H9 (cell line): ENCODE measurements around the gene COL28A1. TPM values are rescaled to one million over a fixed set of nuclear protein-coding genes. Genes with fewer than 3 reads are reported as not detected.

Experiments used
- DNase-seq: peaks from one replicate; pipeline ENCODE4 v3.0.0-alpha.2; 2017
- H2AFZ ChIP-seq: one replicate; pipeline ENCODE4 v1.6.1; 2013; ENCODE audit warnings: mild to moderate bottlenecking, low read length, control low read depth, moderate library complexity
- H2AK5ac ChIP-seq: 2 replicates; pipeline ENCODE4 v1.6.1; 2013; ENCODE audit warnings: low read length, control low read depth, mixed read lengths; ENCODE audit not compliant: insufficient read length
- H2BK120ac ChIP-seq: one replicate; pipeline ENCODE4 v1.6.1; 2013; ENCODE audit warnings: low read depth, mild to moderate bottlenecking, low read length, control low read depth, inconsistent platforms; ENCODE audit not compliant: poor library complexity, severe bottlenecking
- H2BK12ac ChIP-seq: 2 replicates; pipeline ENCODE4 v1.6.1; 2013; ENCODE audit warnings: low read length, control low read depth, mixed read lengths, low read depth; ENCODE audit not compliant: insufficient read length
- H2BK15ac ChIP-seq: 2 replicates; pipeline ENCODE4 v1.6.1; 2013; ENCODE audit warnings: low read depth, low read length, control low read depth
- H2BK20ac ChIP-seq: one replicate; pipeline ENCODE4 v1.6.1; 2013; ENCODE audit warnings: low read depth, mild to moderate bottlenecking, low read length, control low read depth, inconsistent platforms; ENCODE audit not compliant: poor library complexity, severe bottlenecking
- H2BK5ac ChIP-seq: 2 replicates; pipeline ENCODE4 v1.6.1; 2013; ENCODE audit warnings: low read length, control low read depth, mixed read lengths; ENCODE audit not compliant: insufficient read length
- H3K14ac ChIP-seq: 2 replicates; pipeline ENCODE4 v1.6.1; 2013; ENCODE audit warnings: low read length, control low read depth; ENCODE audit not compliant: insufficient read depth
- H3K18ac ChIP-seq: 2 replicates; pipeline ENCODE4 v1.6.1; 2013; ENCODE audit warnings: low read depth, mild to moderate bottlenecking, mixed read lengths, low read length, control low read depth; ENCODE audit not compliant: insufficient read length
- H3K23ac ChIP-seq: 2 replicates; pipeline ENCODE4 v1.6.1; 2013; ENCODE audit warnings: low read length, control low read depth, mixed read lengths, low read depth; ENCODE audit not compliant: insufficient read length
- H3K23me2 ChIP-seq: 2 replicates; pipeline ENCODE4 v1.6.1; 2013; ENCODE audit warnings: low read depth, mild to moderate bottlenecking, mixed read lengths, low read length, control low read depth; ENCODE audit not compliant: insufficient read length, poor library complexity, severe bottlenecking
- H3K27ac ChIP-seq: 2 replicates; pipeline ENCODE4 v1.5.1; 2013; ENCODE audit warnings: low read length, control low read depth, mixed read lengths, low read depth; ENCODE audit not compliant: insufficient read length
- H3K27me3 ChIP-seq: 2 replicates; pipeline ENCODE4 v1.6.1; 2013; ENCODE audit warnings: low read length, control low read depth, inconsistent platforms; ENCODE audit not compliant: insufficient read depth
- H3K4ac ChIP-seq: 2 replicates; pipeline ENCODE4 v1.6.1; 2013; ENCODE audit warnings: low read depth, mild to moderate bottlenecking, control low read depth, inconsistent platforms, low read length, moderate library complexity
- H3K4me1 ChIP-seq: 2 replicates; pipeline ENCODE4 v1.6.1; 2013; ENCODE audit warnings: low read length, control low read depth, inconsistent platforms; ENCODE audit not compliant: insufficient read depth
- H3K4me2 ChIP-seq: 2 replicates; pipeline ENCODE4 v1.6.1; 2013; ENCODE audit warnings: low read length, control low read depth, mixed read lengths; ENCODE audit not compliant: insufficient read length, insufficient read depth
- H3K56ac ChIP-seq: 2 replicates; pipeline ENCODE4 v1.6.1; 2013; ENCODE audit warnings: low read depth, mild to moderate bottlenecking, mixed read lengths, low read length, control low read depth; ENCODE audit not compliant: insufficient read length
- H3K79me1 ChIP-seq: 2 replicates; pipeline ENCODE4 v1.6.1; 2013; ENCODE audit warnings: low read depth, mild to moderate bottlenecking, moderate library complexity, low read length, control low read depth, inconsistent platforms; ENCODE audit not compliant: insufficient read depth, poor library complexity, severe bottlenecking
- H3K79me2 ChIP-seq: 2 replicates; pipeline ENCODE4 v1.6.1; 2013; ENCODE audit warnings: low read length, control low read depth, inconsistent platforms; ENCODE audit not compliant: insufficient read depth
- H3K9ac ChIP-seq: 2 replicates; pipeline ENCODE4 v1.6.1; 2013; ENCODE audit warnings: low read length, control low read depth, mixed read lengths; ENCODE audit not compliant: insufficient read length; ENCODE audit errors: extremely low read depth
- H3K9me3 ChIP-seq: one replicate; pipeline ENCODE4 v1.6.1; 2013; ENCODE audit warnings: low read depth, low read length, inconsistent platforms; ENCODE audit not compliant: control insufficient read depth
- H3T11ph ChIP-seq: one replicate; pipeline ENCODE4 v1.6.1; 2013; ENCODE audit warnings: mild to moderate bottlenecking, low read length, control low read depth, inconsistent platforms
- H4K20me1 ChIP-seq: one replicate; pipeline ENCODE4 v1.6.1; 2013; ENCODE audit not compliant: control insufficient read depth, insufficient read length, insufficient read depth
- H4K5ac ChIP-seq: 2 replicates; pipeline ENCODE4 v1.6.1; 2013; ENCODE audit warnings: low read depth, mild to moderate bottlenecking, mixed read lengths, low read length, control low read depth; ENCODE audit not compliant: insufficient read length
- H4K8ac ChIP-seq: replicated peaks from 2 replicates; pipeline ENCODE4 v1.6.1; 2013; ENCODE audit warnings: low read length, control low read depth, mixed read lengths, low read depth; ENCODE audit not compliant: insufficient read length
- H4K91ac ChIP-seq: 2 replicates; pipeline ENCODE4 v1.6.1; 2013; ENCODE audit warnings: low read depth, mild to moderate bottlenecking, moderate library complexity, mixed read lengths, low read length, control low read depth; ENCODE audit not compliant: insufficient read length
- H3K27ac Mint-ChIP-seq, 3 experiments: 2 replicates in 2 of 3; 3 replicates in 1 of 3; pipeline ENCODE4 v1.8.0; 2020 to 2021; ENCODE audit warnings: mixed read lengths in 3 of 3, mild to moderate bottlenecking in 1 of 3, moderate library complexity in 1 of 3
- H3K27me3 Mint-ChIP-seq: 2 replicates; pipeline ENCODE4 v1.8.0; 2021; ENCODE audit warnings: low read depth, mild to moderate bottlenecking, moderate library complexity, mixed read lengths
- H3K36me3 Mint-ChIP-seq, 3 experiments: 2 replicates in 2 of 3; 3 replicates in 1 of 3; pipeline ENCODE4 v1.8.0; 2020 to 2021; ENCODE audit warnings: low read depth in 3 of 3, mixed read lengths in 3 of 3; ENCODE audit not compliant: insufficient read depth in 1 of 3
- H3K4me1 Mint-ChIP-seq, 2 experiments: 2 replicates each; pipeline ENCODE4 v1.8.0; 2020; ENCODE audit warnings: mixed read lengths in 2 of 2
- H3K4me3 Mint-ChIP-seq, 2 experiments: 2 replicates in 1 of 2; 3 replicates in 1 of 2; pipeline ENCODE4 v1.8.0; 2020 to 2021; ENCODE audit warnings: mild to moderate bottlenecking in 2 of 2, mixed read lengths in 2 of 2, moderate library complexity in 1 of 2
- H3K9me3 Mint-ChIP-seq, 2 experiments: 2 replicates in 1 of 2; 3 replicates in 1 of 2; pipeline ENCODE4 v1.8.0; 2020; ENCODE audit warnings: mild to moderate bottlenecking in 2 of 2, mixed read lengths in 2 of 2, moderate library complexity in 1 of 2
- WGBS: extraction: QIAGEN DNeasy Blood & Tissue Kit; methylation state at CpG from one replicate; pipeline ENCODE4 v1.1.7; 2013; ENCODE audit warnings: missing lambda C conversion rate, low lambda C conversion rate, mixed read lengths; ENCODE audit not compliant: insufficient read length; ENCODE audit errors: extremely low coverage; 5-methylcytosine and 5-hydroxymethylcytosine counted together
- total RNA-seq: library from RNA; stranded (reverse); gene quantifications from 2 replicates; pipeline ENCODE4 v1.2.1, GENCODE V29; 2021
- TF ChIP-seq, protein P1 (sequence below): fragments of 200-600 bp; sonication (generic); conservative IDR thresholded peaks from 3 replicates; pipeline ENCODE4 v1.8.0; 2021; ENCODE audit warnings: antibody characterized with exemption, mild to moderate bottlenecking

COL28A1 gene
- total RNA-seq, 1 experiment from 2014 or later = 0.66 TPM

DNA sequence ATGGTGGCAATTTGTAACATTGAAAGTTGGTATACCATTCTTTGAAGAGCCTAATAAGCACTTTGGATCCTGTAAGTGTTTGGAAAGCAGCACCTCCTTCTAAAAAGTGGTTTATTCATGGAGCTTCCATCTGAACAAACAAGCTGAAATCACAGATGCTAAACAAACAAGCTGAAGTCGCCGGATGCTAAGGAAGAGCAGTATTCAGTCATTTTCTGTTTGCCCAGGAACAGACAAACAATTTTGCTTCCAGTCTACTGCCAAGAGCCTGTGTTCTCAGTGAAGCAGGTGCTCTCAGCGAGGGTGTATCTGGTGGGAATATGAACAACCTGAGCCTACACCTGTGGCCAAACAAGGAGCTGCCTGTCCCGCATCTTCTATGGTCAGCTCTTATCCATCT lies 6.3 kb downstream of the COL28A1 start:
- H3T11ph ChIP-seq = no peak overlapping the region
- no peak overlapping the region for H3K23ac ChIP-seq
- no peak overlapping the region for H4K5ac ChIP-seq
- H3K36me3 Mint-ChIP-seq = no peaks in the 10 kb centered on the region; a peak in 1 of 7 replicates
- H2BK5ac ChIP-seq = no peak overlapping the region
- TF ChIP-seq, protein P1, sequence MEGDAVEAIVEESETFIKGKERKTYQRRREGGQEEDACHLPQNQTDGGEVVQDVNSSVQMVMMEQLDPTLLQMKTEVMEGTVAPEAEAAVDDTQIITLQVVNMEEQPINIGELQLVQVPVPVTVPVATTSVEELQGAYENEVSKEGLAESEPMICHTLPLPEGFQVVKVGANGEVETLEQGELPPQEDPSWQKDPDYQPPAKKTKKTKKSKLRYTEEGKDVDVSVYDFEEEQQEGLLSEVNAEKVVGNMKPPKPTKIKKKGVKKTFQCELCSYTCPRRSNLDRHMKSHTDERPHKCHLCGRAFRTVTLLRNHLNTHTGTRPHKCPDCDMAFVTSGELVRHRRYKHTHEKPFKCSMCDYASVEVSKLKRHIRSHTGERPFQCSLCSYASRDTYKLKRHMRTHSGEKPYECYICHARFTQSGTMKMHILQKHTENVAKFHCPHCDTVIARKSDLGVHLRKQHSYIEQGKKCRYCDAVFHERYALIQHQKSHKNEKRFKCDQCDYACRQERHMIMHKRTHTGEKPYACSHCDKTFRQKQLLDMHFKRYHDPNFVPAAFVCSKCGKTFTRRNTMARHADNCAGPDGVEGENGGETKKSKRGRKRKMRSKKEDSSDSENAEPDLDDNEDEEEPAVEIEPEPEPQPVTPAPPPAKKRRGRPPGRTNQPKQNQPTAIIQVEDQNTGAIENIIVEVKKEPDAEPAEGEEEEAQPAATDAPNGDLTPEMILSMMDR = no peak
- no peak overlapping the region for H3K56ac ChIP-seq
- no peak overlapping the region for H2BK20ac ChIP-seq
- H3K4me3 Mint-ChIP-seq = no peak overlapping the region
- H3K14ac ChIP-seq = no peak overlapping the region
- DNase-seq = no peak
- H3K4me1 Mint-ChIP-seq = no peaks in the 10 kb centered on the region
- H2BK15ac ChIP-seq = no peak overlapping the region
- H3K79me2 ChIP-seq = no peaks in the 10 kb centered on the region
- H2AFZ ChIP-seq = no peak overlapping the region
- H3K18ac ChIP-seq = no peak overlapping the region
- no peaks in the 10 kb centered on the region for H3K27me3 ChIP-seq
- no peak overlapping the region for H3K27ac ChIP-seq
- no peaks in the 10 kb centered on the region for H3K23me2 ChIP-seq
- no peak overlapping the region for H4K91ac ChIP-seq
- H4K8ac ChIP-seq = no peak overlapping the region
- H3K27me3 Mint-ChIP-seq = no peaks in the 10 kb centered on the region
- no peak overlapping the region for H3K4me2 ChIP-seq
- no peak overlapping the region for H3K27ac Mint-ChIP-seq
- no peaks in the 10 kb centered on the region for H3K9me3 Mint-ChIP-seq
- H3K79me1 ChIP-seq = no peaks in the 10 kb centered on the region
- WGBS = no CpG with 5 or more reads among the region's 4 CpGs
- no peaks in the 10 kb centered on the region for H4K20me1 ChIP-seq
- H3K4ac ChIP-seq = no peak overlapping the region
- no peak overlapping the region for H2AK5ac ChIP-seq
- no peak overlapping the region for H2BK12ac ChIP-seq
- H3K9me3 ChIP-seq = no peaks in the 10 kb centered on the region
- H3K9ac ChIP-seq = no peak overlapping the region
- H3K4me1 ChIP-seq = no peaks in the 10 kb centered on the region
- H2BK120ac ChIP-seq = no peak overlapping the region
